ENCODE data around the gene HIPK2.

DNA sequence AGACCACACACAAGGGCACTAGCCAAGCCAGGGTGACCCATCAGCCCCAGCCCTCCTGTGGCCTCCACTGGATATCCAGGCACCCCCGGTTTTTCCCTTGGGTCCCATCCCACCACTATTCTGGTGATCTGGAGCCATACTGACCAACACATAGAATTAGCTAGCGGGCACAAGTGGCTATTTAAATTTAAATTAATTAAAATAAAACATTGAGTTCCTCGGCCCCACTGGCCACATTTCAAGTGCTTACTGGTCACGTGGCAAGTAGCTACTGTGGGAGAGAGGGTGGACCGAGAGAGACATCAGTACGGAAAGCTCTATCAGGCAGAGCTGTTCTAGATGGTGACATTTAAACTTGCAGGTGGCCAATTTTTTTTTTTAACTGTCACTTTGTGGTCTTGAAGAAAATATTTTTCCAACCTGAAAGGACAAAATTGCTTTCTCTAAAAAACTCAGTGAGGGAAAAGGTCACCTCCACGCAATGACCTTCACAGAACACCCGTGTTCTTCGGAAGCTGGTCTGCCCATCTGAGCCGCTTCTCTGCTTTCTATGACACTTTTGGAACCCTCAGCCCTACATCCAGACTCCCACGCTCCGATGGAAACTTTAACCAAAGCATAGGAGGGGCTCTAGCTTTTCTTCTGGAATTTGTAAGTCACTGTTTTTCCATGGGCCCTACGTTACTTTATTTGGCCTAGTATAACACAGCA lies 30.0 kb downstream of the HIPK2 start:
- TF ChIP-seq, protein P1, sequence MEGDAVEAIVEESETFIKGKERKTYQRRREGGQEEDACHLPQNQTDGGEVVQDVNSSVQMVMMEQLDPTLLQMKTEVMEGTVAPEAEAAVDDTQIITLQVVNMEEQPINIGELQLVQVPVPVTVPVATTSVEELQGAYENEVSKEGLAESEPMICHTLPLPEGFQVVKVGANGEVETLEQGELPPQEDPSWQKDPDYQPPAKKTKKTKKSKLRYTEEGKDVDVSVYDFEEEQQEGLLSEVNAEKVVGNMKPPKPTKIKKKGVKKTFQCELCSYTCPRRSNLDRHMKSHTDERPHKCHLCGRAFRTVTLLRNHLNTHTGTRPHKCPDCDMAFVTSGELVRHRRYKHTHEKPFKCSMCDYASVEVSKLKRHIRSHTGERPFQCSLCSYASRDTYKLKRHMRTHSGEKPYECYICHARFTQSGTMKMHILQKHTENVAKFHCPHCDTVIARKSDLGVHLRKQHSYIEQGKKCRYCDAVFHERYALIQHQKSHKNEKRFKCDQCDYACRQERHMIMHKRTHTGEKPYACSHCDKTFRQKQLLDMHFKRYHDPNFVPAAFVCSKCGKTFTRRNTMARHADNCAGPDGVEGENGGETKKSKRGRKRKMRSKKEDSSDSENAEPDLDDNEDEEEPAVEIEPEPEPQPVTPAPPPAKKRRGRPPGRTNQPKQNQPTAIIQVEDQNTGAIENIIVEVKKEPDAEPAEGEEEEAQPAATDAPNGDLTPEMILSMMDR (IDR thresholded peaks at IDR 0.05) = no peak
- no peak for TF ChIP-seq POLR2A (IDR thresholded peaks at IDR 0.05)
